DND-41 (cell line): ENCODE data around the gene MAB21L4.

Experiments used
- EZH2 ChIP-seq: IDR thresholded peaks from 3 replicates; pipeline ENCODE4 v1.6.1; 2012; ENCODE audit warnings: borderline replicate concordance, low read depth, mild to moderate bottlenecking, moderate library complexity, low read length, inconsistent platforms; ENCODE audit not compliant: severe bottlenecking
- TF ChIP-seq, protein P1 (sequence below): IDR thresholded peaks from 2 replicates; pipeline ENCODE4 v1.5.1; 2012; ENCODE audit warnings: borderline replicate concordance, low read length, moderate library complexity, mild to moderate bottlenecking; ENCODE audit not compliant: poor library complexity, severe bottlenecking; ENCODE audit errors: extremely low read depth

GRCh38 chr2:240879105-240879504 lies 16.9 kb downstream of the MAB21L4 start:
- TF ChIP-seq, protein P1, sequence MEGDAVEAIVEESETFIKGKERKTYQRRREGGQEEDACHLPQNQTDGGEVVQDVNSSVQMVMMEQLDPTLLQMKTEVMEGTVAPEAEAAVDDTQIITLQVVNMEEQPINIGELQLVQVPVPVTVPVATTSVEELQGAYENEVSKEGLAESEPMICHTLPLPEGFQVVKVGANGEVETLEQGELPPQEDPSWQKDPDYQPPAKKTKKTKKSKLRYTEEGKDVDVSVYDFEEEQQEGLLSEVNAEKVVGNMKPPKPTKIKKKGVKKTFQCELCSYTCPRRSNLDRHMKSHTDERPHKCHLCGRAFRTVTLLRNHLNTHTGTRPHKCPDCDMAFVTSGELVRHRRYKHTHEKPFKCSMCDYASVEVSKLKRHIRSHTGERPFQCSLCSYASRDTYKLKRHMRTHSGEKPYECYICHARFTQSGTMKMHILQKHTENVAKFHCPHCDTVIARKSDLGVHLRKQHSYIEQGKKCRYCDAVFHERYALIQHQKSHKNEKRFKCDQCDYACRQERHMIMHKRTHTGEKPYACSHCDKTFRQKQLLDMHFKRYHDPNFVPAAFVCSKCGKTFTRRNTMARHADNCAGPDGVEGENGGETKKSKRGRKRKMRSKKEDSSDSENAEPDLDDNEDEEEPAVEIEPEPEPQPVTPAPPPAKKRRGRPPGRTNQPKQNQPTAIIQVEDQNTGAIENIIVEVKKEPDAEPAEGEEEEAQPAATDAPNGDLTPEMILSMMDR, result no peak
- TF ChIP-seq EZH2, result no peak
